Liver (tissue), 9 donors: ENCODE results near the gene UBE2F. TPM values are rescaled to one million over a fixed set of nuclear protein-coding genes. Genes with fewer than 3 reads are reported as not detected.

ENCODE experiments used
- DNase-seq: peaks from one replicate; pipeline ENCODE4 v3.0.0-alpha.2; 2017; ENCODE audit warnings: low spot score
- H3K27ac ChIP-seq, 2 donors: one replicate each; pipeline ENCODE4 v1.7.0; 2013; ENCODE audit warnings: inconsistent platforms in 2 of 2, low read length in 2 of 2, control low read depth in 1 of 2, low read depth in 1 of 2, mild to moderate bottlenecking in 1 of 2
- H3K27me3 ChIP-seq, 4 donors: one replicate each; pipeline versions ENCODE4 v1.6.1 to v1.7.0; 2013; ENCODE audit warnings: low read length in 3 of 4, inconsistent platforms in 1 of 4, mild to moderate bottlenecking in 1 of 4, moderate library complexity in 1 of 4; ENCODE audit not compliant: control insufficient read depth in 4 of 4, insufficient read depth in 4 of 4
- H3K36me3 ChIP-seq, 4 donors: one replicate each; pipeline versions ENCODE4 v1.6.1 to v1.7.0; 2013; ENCODE audit warnings: low read length in 3 of 4, mild to moderate bottlenecking in 3 of 4, low read depth in 1 of 4, moderate library complexity in 1 of 4; ENCODE audit not compliant: control insufficient read depth in 4 of 4, insufficient read depth in 3 of 4
- H3K4me1 ChIP-seq, 4 donors: one replicate each; pipeline versions ENCODE4 v1.6.1 to v1.7.0; 2013; ENCODE audit warnings: low read length in 3 of 4, mild to moderate bottlenecking in 3 of 4, moderate library complexity in 1 of 4; ENCODE audit not compliant: control insufficient read depth in 4 of 4, insufficient read depth in 4 of 4
- H3K4me3 ChIP-seq, 3 donors: one replicate each; pipeline versions ENCODE4 v1.6.1 to v1.7.0; 2013; ENCODE audit warnings: low read length in 3 of 3, control low read depth in 1 of 3, low read depth in 1 of 3, mild to moderate bottlenecking in 1 of 3
- H3K9ac ChIP-seq, 2 donors: one replicate each; pipeline ENCODE4 v1.7.0; 2013; ENCODE audit warnings: low read length in 2 of 2, mild to moderate bottlenecking in 2 of 2, moderate library complexity in 2 of 2, control low read depth in 1 of 2, low read depth in 1 of 2
- H3K9me3 ChIP-seq, 4 donors: one replicate each; pipeline versions ENCODE4 v1.6.1 to v1.7.0; 2013; ENCODE audit warnings: low read length in 3 of 4; ENCODE audit not compliant: control insufficient read depth in 4 of 4
- EGR1 ChIP-seq, 2 donors: IDR thresholded peaks; 2 replicates each; pipeline ENCODE4 v1.6.1; 2016 to 2018; ENCODE audit warnings: antibody characterized with exemption in 2 of 2, low read depth in 2 of 2
- FOXA1 ChIP-seq: IDR thresholded peaks from 2 replicates; pipeline ENCODE4 v1.6.1; 2016; ENCODE audit warnings: antibody characterized with exemption
- FOXA2 ChIP-seq: IDR thresholded peaks from 2 replicates; pipeline ENCODE4 v1.6.1; 2016; ENCODE audit warnings: antibody characterized with exemption
- GABPA ChIP-seq, 2 donors: IDR thresholded peaks in 1 of 2; conservative IDR thresholded peaks in 1 of 2; 2 replicates each; pipeline ENCODE4 v1.6.1; 2016; ENCODE audit warnings: antibody characterized with exemption in 2 of 2, mild to moderate bottlenecking in 1 of 2, moderate library complexity in 1 of 2
- HNF4A ChIP-seq, 2 donors: conservative IDR thresholded peaks; 2 replicates each; pipeline ENCODE4 v1.6.1; 2016; ENCODE audit warnings: antibody characterized with exemption in 2 of 2, mild to moderate bottlenecking in 2 of 2
- HNF4G ChIP-seq: IDR thresholded peaks from 2 replicates; pipeline ENCODE4 v1.6.1; 2016; ENCODE audit warnings: antibody characterized with exemption
- JUND ChIP-seq, 2 donors: IDR thresholded peaks; 2 replicates each; pipeline ENCODE4 v1.6.1; 2016; ENCODE audit warnings: antibody characterized with exemption in 2 of 2
- MAX ChIP-seq: IDR thresholded peaks from 2 replicates; pipeline ENCODE4 v1.6.1; 2016; ENCODE audit warnings: antibody characterized with exemption
- NR2F2 ChIP-seq: IDR thresholded peaks from 2 replicates; pipeline ENCODE4 v1.6.1; 2016; ENCODE audit warnings: antibody characterized with exemption
- RAD21 ChIP-seq, 2 donors: IDR thresholded peaks; 2 replicates each; pipeline ENCODE4 v1.6.1; 2016; ENCODE audit warnings: antibody characterized with exemption in 2 of 2, mild to moderate bottlenecking in 2 of 2
- RXRA ChIP-seq, 2 donors: IDR thresholded peaks; 2 replicates each; pipeline ENCODE4 v1.6.1; 2017 to 2018; ENCODE audit warnings: antibody characterized with exemption in 2 of 2, mild to moderate bottlenecking in 1 of 2
- SP1 ChIP-seq: IDR thresholded peaks from 2 replicates; pipeline ENCODE4 v1.6.1; 2018; ENCODE audit warnings: antibody characterized with exemption, mild to moderate bottlenecking
- TAF1 ChIP-seq: conservative IDR thresholded peaks from 2 replicates; pipeline ENCODE4 v1.6.1; 2016; ENCODE audit warnings: antibody characterized with exemption, mild to moderate bottlenecking
- YY1 ChIP-seq: IDR thresholded peaks from 2 replicates; pipeline ENCODE4 v1.6.1; 2016; ENCODE audit warnings: antibody characterized with exemption, mild to moderate bottlenecking
- WGBS: extraction: QIAGEN DNeasy Blood & Tissue Kit; methylation state at CpG from one replicate; pipeline ENCODE4 v1.1.7; 2013; 5-methylcytosine and 5-hydroxymethylcytosine counted together
- polyA plus RNA-seq, 2 donors: library from polyadenylated mRNA; stranded (reverse) in 1 of 2; unstranded in 1 of 2; fragments of 200-250 nt in 1 of 2; fragments of >200 nt in 1 of 2; fragmentation: Nextera tagmentation in 1 of 2; extraction: Ambion mirVana in 1 of 2; gene quantifications; one replicate each; pipeline versions ENCODE4 v1.2.1 to v1.2.3, GENCODE V29; 2013 to 2015
- total RNA-seq, 2 donors: library from RNA; depleted of rRNA; stranded (reverse); fragments of >200 nt; gene quantifications; one replicate each; pipeline ENCODE4 v1.2.3, GENCODE V29; 2014
- TF ChIP-seq, protein P1 (sequence below): IDR thresholded peaks from 2 replicates; pipeline ENCODE4 v1.6.1; 2016; ENCODE audit warnings: antibody characterized with exemption
- TF ChIP-seq, protein P2 (sequence below): fragments of 150-350 bp; IDR thresholded peaks from 2 replicates; pipeline ENCODE4 v1.5.1; 2017; ENCODE audit warnings: improper control_type of control experiment, low read depth, low read length; ENCODE audit not compliant: missing input control
- TF ChIP-seq, protein P3 (sequence below): IDR thresholded peaks from 2 replicates; pipeline ENCODE4 v1.6.1; 2016; ENCODE audit warnings: antibody characterized with exemption
- TF ChIP-seq, protein P4 (sequence below): IDR thresholded peaks from 2 replicates; pipeline ENCODE4 v1.6.1; 2016; ENCODE audit warnings: antibody characterized with exemption, mild to moderate bottlenecking
- donor health status: healthy.
- donor health status: healthy.
- donor health status: healthy.
- donor health status: healthy.
- donor health status: healthy.

Gene UBE2F
- total and polyA plus RNA-seq, 4 donors = 30.5 to 55.3 (median 32.1) TPM

DNA sequence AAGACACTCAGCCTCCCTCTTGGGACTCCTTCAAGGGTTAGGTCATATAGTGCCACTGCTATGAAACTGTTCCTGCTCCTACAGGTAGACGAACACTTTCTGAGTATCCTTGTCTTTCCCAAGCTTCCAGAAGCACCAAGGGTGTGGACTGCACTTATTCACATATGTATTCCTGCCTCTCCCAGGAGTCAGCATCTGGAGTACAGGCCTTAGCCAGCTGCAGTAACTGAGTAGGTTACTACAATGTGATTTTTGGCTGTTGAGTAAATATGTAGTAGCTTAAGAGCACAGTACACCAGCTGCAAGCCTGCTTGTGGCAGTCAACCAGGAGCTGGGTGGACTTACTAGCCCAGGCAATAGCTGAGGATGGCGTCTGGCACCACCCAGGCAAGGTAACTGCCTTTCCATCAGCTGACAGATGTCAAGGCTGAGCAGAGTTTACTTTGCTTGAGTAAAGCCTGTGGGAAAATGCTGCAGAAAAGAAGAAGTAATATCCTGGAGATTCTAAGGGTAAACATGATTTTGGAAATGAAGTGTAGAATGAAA lies 80.0 kb downstream of the UBE2F start:
- DNase-seq = no peak
- Histone ChIP-seq H3K27me3 (no peaks in the 10 kb centered on the region), H3K27ac (no peak overlapping the region), H3K4me3 (no peak overlapping the region), H3K36me3 (peaks cover 2 to 7% (median 3%) of the 10 kb centered on the region in 4 donors), H3K9ac (no peak overlapping the region), H3K9me3 (no peaks in the 10 kb centered on the region), H3K4me1 (peaks cover 0 to 2% (median 0%) of the 10 kb centered on the region in 4 donors)
- WGBS = 95% methylated on average over 2 of the region's 2 CpGs
- TF ChIP-seq FOXA2 = no peak
- TF ChIP-seq, protein P1, sequence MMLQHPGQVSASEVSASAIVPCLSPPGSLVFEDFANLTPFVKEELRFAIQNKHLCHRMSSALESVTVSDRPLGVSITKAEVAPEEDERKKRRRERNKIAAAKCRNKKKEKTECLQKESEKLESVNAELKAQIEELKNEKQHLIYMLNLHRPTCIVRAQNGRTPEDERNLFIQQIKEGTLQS = no peak
- no peak for TF ChIP-seq EGR1 (IDR thresholded peaks at IDR 0.05; ENCODE audit: low read depth in 2 of 2)
- no peak for TF ChIP-seq YY1
- no peak for TF ChIP-seq MAX
- TF ChIP-seq HNF4A (conservative IDR thresholded peaks at IDR 0.05) = no peak
- TF ChIP-seq, protein P2, sequence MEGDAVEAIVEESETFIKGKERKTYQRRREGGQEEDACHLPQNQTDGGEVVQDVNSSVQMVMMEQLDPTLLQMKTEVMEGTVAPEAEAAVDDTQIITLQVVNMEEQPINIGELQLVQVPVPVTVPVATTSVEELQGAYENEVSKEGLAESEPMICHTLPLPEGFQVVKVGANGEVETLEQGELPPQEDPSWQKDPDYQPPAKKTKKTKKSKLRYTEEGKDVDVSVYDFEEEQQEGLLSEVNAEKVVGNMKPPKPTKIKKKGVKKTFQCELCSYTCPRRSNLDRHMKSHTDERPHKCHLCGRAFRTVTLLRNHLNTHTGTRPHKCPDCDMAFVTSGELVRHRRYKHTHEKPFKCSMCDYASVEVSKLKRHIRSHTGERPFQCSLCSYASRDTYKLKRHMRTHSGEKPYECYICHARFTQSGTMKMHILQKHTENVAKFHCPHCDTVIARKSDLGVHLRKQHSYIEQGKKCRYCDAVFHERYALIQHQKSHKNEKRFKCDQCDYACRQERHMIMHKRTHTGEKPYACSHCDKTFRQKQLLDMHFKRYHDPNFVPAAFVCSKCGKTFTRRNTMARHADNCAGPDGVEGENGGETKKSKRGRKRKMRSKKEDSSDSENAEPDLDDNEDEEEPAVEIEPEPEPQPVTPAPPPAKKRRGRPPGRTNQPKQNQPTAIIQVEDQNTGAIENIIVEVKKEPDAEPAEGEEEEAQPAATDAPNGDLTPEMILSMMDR = no peak
- TF ChIP-seq, protein P3, sequence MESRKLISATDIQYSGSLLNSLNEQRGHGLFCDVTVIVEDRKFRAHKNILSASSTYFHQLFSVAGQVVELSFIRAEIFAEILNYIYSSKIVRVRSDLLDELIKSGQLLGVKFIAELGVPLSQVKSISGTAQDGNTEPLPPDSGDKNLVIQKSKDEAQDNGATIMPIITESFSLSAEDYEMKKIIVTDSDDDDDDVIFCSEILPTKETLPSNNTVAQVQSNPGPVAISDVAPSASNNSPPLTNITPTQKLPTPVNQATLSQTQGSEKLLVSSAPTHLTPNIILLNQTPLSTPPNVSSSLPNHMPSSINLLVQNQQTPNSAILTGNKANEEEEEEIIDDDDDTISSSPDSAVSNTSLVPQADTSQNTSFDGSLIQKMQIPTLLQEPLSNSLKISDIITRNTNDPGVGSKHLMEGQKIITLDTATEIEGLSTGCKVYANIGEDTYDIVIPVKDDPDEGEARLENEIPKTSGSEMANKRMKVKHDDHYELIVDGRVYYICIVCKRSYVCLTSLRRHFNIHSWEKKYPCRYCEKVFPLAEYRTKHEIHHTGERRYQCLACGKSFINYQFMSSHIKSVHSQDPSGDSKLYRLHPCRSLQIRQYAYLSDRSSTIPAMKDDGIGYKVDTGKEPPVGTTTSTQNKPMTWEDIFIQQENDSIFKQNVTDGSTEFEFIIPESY = no peak
- TF ChIP-seq FOXA1 = no peak
- no peak for TF ChIP-seq HNF4G
- no peak for TF ChIP-seq NR2F2
- no peak for TF ChIP-seq JUND (IDR thresholded peaks at IDR 0.05)
- no peak for TF ChIP-seq RAD21 (IDR thresholded peaks at IDR 0.05)
- no peak for TF ChIP-seq SP1
- no peak for TF ChIP-seq RXRA (IDR thresholded peaks at IDR 0.05)
- TF ChIP-seq, protein P4, sequence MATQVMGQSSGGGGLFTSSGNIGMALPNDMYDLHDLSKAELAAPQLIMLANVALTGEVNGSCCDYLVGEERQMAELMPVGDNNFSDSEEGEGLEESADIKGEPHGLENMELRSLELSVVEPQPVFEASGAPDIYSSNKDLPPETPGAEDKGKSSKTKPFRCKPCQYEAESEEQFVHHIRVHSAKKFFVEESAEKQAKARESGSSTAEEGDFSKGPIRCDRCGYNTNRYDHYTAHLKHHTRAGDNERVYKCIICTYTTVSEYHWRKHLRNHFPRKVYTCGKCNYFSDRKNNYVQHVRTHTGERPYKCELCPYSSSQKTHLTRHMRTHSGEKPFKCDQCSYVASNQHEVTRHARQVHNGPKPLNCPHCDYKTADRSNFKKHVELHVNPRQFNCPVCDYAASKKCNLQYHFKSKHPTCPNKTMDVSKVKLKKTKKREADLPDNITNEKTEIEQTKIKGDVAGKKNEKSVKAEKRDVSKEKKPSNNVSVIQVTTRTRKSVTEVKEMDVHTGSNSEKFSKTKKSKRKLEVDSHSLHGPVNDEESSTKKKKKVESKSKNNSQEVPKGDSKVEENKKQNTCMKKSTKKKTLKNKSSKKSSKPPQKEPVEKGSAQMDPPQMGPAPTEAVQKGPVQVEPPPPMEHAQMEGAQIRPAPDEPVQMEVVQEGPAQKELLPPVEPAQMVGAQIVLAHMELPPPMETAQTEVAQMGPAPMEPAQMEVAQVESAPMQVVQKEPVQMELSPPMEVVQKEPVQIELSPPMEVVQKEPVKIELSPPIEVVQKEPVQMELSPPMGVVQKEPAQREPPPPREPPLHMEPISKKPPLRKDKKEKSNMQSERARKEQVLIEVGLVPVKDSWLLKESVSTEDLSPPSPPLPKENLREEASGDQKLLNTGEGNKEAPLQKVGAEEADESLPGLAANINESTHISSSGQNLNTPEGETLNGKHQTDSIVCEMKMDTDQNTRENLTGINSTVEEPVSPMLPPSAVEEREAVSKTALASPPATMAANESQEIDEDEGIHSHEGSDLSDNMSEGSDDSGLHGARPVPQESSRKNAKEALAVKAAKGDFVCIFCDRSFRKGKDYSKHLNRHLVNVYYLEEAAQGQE = no peak
- no peak for TF ChIP-seq TAF1
- no peak for TF ChIP-seq GABPA (IDR thresholded peaks at IDR 0.05 in 1 of 2, conservative IDR thresholded peaks at IDR 0.05 in 1 of 2)
